ACHN (cell line): ENCODE measurements around the gene CTSA.

Source experiments
- DNase-seq: peaks from one replicate; pipeline ENCODE4 v3.0.0-alpha.2; 2015
- in situ Hi-C: cut with HindIII; loops from 2 replicates; pipeline ENCODE4 v1.10.0; 2017; ENCODE audit warnings: low sequenced_read_pairs, low pct_ligation_motif_present, low pct_unique_long_range_greater_than_20kb

Gene CTSA

DNA sequence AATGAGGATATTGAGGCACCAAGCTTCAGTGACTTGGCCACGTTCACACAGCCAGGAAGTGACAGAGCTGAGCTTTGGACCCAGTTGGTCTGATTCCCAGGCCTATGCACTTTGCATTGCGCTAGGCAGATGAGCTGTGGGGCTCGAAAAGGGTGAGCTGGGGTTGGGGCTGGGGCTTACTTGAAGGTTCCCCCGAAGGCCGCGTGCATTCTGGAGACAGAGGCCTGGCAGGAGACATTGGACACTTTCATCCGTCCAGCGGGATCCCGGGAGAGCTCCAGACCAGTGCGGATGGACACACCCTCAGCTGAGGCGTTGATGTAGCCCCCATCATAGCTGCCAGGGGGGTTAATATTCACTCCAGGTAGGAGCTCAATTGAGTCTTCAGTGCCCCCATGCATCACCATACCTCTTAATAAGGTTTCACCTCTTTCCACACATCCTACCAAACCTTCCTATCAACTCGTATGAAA is 18.2 kb downstream of the CTSA start:
- in situ Hi-C loops = no loop called here
- no peak for DNase-seq

DNA sequence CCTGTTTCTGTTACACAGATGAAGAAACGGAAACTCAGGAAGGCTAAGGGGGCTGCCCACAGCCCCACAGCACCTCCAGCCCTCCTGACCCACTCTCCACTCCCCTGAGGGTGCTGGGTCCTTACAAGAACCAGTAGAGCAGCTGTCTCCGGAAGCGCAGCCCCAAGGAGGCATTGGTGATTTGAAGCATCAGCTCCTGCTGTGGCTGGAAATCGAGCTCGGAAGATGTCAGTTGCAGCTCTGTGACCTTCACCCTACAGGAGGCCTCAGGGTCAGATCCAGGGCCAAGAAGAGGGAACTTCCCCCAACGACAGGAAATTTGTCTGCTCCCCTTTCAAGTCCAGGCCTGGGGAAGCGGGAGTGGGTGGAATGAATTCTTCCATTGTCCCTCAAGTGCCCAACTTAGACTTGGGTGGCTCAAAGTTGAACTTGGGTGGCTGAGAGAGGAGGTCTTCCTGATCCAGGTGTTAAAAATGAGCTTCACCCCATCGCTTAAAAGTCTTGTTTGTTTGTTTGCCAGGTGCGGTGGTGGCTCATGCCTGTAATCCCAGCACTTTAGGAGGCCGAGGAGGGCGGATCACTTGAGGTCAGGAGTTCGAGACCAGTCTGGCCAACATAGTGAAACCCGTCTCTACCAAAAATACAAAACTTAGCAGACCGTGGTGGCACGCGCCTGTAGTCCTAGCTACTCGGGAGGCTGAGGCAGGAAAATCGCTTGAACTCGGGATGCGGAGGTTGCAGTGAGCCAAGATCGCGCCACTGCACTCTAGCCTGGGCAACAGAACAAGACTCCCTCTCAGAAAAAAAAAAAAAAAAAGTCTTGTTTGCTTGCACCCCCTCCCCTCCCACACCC is 18.9 kb downstream of the CTSA start:
- in situ Hi-C loops = no loop called here

DNA sequence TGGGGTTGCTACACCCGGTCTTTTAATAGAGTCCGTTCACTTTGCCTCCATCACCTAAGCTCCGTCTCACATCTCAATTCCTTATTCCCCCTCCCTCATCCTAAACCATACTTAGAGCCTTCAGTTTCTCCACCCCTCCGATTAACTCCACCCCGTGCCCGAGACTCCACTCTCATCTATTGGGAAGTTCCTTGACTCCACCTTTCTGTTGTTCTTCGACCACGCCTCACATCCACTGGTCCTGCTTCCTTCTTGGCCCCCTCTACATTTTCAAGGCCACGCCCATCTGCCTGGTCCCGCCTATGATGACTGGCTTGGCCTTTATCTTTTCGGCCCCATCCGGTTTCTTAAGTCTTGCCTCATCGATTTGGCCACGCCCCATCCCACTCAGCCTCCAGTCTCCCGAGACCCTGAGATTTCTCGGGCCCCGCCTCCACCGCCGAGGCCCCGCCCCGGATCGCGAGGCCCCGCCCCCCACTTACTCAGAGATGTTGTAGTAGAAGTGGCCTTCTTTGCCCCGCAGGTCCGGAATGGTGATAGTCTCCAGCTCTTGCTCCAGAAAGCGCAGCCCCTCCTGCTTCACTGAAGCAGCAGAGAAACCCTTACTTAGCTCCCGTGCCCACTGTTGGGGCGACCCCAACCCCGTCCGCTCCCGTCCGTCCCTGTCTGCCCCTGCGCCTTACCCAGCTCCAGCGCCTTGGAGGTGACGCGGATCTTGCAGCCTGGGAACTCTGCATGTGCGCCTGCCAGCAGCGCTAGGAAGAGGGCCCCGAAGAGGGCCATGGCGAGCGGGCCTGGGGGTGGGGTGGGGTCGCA is 19.7 kb downstream of the CTSA start:
- in situ Hi-C loops = no loop called here
- DNase-seq = peak; percentile 99

More for the DNA sequence above, 18.9 kb downstream of the CTSA start:
- DNase-seq = no peak

DNA sequence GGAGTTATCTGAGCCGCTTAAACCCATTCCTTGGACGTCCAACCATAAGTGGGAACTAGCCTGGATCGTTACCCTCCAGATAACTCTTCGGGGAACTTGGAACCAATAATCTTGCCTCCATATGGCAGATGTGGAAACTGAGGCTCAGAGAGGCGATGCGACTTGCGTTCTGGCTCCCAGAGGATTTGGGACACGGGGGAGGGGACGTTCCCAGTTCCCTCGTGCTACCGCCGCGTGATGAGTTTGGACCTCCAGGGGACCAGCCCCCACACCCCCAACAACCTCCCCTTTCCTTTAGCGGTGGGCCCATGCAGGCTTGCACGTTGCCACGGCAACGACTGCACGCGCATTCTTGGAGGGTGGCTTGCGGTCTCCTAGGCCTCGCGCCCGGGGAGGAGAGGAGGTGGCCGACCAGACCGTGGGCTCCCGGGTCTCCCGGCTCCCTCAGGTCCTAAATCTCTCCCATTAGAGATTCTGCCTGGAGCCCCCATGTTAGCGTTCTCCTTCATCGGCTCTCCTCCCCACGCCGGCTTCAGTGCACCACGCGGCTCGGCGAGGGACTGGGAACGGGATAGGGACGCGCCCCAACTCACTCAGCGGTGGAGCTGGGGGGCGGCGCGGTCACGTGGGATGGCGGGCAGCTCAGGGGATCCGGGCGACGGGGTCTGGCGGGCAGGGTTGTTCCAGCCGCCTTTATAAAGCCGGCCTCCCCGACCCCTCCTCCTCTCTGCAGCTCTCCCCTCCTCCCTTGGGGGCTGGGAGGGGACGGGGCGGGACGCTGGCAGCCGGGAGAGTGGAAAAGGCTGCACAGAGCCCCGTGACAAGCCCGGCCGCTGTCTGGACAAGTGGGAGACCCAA is 20.6 kb downstream of the CTSA start, which contains the start of gene PLTP:
Gene PLTP, minus strand, starts transcription at position 670 of the 858 bp plus-strand sequence. CDS start 703 bp downstream, outside the sequence.
- DNase-seq = peak; percentile 68
- in situ Hi-C loops = no loop called here

DNA sequence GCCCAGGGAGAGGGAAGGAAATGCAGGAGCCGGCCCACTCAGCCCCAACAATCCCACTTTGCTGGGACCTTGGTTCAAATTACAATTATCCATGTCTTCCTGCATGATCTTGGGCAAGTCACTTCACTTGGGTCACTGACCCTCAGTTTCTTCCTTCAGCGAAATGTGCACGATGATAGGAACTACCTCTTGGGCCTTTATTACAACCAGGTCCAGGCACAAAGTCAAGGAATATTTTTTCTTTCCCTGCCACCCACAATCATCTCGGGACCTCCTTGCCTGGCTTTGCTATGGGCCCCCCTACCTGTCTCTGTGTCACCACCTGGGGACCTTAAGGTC is 21.2 kb downstream of the CTSA start:
- in situ Hi-C loops = no loop called here

DNA sequence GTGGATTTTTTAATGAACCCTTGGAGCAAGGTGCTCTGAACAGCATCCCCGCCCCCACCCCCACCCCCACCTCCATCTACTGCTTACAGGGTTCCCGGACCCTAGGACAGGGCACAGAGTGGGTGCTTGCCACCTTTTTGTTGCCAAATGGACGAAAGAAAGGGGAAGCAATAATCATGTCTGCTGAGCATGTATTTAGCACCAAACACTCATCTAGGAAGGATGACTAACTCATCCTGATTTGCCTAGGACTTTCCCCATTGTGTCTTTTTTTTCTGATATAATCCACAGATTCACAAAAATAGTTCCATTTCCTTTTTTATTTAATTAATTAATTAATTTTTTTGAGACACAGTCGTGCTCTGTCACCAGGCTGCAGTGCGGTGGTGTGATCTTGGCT is 22.0 kb downstream of the CTSA start:
- in situ Hi-C loops = no loop called here

More for the DNA sequence above, 21.2 kb downstream of the CTSA start:
- no peak for DNase-seq

DNA sequence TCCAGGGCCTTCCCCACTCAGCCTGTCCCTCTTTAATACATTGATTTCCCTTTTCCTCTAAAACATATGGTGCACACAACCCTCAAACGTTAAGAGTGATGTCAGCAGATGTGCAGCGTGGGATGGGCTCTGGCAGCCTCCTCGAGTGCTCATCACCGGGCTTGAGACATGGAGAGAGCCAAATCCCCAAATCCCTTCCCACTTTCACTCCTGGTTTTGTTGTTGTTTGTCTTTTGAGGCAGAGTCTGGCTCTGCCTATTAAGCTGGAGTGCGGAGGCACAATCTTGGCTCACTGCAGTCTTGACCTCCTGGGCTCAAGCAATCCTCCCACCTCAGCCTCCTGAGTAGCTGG is 26.6 kb downstream of the CTSA start:
- in situ Hi-C loops = no loop called here
- no peak for DNase-seq

More for the DNA sequence above, 22.0 kb downstream of the CTSA start:
- no peak for DNase-seq

DNA sequence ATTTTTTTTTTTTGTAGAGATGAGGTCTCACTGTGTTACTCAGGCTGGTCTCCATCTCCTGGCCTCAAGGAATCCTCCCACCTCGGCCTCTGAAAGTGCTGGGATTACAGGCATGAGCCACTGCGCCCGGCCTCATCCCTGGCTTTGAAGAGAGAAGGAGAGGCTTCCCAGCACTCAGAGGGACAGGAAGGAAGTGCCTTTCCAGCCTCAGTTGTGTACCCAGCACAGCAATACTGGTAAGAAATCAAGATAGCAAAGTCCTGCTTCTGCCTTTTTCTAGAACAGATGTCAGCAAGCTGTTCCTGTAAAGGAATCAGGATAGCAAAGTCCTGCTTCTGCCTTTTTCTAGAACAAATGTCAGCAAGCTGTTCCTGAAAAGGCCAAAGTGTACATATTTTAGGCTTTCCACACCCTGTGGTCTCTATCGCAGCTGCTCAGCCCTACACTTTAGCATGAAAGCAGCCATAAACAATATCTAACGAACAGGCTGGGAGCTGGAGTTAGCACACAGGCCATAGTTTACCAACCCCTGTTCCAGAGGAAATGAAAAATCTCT is 27.1 kb downstream of the CTSA start:
- DNase-seq = no peak
- in situ Hi-C loops = no loop called here

DNA sequence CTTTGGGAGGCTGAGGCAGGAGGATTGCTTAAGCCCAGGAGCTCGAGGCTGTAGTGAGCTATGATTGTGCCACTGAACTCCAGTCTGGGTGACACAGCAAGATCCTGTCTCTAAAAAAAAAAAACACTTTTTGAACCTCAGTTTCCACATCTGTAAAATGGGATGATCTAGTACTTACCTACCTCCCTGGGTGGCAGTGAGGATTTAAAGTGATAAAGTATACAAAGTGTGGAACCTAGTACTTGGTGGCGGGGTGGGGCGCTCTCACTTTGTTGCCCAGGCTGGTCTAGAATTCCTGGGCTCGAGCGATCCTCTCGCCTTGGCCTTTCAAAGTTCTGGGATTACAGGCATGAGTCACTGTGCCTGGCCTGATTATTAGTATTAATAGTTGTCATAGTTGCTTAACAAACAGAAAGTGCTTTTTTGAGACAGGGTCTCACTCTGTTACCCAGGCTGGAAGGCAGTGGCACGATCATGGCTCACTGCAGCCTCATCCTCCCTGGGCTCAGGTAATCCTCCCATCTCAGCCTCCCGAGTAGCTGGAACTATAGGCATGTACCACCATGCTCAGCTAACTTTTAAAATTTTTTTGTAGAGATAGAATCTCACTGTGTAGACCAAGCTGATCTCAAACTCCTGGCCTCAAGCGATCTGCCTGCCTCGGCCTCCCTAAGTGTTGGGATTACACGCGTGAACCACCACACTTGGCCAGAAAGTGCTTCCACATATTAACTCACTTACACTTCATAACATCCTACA is 27.8 kb downstream of the CTSA start:
- DNase-seq = no peak
- in situ Hi-C loops = no loop called here

DNA sequence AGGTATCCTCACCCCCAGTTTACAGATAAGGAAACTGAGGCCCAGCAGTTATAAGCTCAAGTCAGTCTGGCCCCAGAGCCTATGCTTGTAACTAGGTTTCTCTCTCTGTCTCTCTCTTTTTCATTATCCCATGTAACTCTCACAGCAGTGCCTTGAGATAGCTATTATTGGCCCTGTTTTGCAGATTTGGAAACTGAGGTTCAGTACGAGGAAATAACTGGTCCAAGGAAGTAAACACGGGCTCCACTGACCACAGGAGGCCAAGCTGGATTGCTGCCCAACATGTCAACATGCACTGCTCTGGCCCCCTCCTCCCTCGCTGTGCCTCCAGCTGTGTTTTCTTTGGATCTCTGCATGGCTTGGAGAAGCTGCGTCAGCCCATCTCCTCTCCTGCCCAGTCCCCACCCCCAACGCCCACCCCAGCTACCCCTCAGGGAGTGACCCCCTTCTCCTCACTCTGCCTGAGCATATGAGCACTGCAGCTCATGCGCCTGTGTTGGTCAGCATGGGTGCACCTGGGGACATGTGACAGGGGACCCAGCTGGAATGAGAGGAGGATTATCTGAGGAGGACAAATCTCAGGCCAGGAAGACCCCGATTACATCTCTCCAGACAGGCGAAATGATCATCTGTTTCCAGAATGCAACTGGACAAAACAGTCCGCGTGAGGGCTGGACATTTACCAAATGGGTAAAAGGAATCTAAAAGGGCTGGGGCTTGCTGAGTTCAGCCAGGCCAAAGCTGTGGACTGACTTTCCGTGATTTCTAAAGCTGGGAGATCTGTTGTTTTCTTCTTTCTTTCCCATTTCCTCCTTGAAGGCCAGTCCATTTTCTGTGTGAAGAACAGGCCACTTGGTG is 28.6 kb downstream of the CTSA start:
- no peak for DNase-seq
- in situ Hi-C loops = no loop called here

DNA sequence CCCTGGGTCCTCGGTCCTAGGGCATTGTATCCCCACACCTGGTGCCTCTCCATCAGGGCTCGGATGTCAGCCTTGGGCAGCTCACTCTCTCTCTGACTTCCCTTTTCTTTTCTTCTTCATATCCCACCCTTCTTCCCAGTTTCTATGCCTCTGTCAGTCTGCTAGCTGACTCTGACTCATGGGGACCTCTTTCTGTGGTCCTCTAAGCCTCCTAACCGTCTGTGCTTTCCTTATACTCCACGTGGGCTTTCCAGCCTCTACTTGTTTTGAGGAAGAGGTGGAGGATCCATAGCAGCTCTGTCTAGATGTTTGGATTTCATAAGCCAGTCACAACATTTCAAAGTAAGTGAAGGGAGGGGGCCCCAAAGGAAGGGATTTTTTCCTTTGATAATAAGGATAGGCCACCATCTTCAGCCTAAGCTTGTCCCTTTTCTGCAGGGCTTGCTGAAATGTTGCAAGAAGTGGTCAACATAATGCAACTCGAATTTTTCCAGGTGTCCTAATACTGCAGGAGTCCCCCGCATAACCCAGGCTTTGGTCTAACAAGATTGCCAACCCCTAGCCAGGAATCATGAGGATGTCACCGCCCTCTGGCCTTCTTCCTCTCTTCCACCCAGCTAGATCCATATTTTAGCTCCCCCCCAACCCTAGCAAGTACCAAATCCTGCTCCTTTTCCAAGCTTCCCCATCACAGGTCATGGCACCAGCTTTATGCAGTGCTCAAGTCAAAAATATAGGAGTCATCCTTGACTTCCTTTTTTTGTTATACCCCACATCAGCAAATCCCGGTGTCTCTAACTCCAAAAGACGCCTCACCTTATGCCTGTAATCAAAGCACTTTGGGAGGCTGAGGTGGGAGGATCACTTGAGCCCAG is 29.6 kb downstream of the CTSA start:
- in situ Hi-C loops = no loop called here
- DNase-seq = no peak

DNA sequence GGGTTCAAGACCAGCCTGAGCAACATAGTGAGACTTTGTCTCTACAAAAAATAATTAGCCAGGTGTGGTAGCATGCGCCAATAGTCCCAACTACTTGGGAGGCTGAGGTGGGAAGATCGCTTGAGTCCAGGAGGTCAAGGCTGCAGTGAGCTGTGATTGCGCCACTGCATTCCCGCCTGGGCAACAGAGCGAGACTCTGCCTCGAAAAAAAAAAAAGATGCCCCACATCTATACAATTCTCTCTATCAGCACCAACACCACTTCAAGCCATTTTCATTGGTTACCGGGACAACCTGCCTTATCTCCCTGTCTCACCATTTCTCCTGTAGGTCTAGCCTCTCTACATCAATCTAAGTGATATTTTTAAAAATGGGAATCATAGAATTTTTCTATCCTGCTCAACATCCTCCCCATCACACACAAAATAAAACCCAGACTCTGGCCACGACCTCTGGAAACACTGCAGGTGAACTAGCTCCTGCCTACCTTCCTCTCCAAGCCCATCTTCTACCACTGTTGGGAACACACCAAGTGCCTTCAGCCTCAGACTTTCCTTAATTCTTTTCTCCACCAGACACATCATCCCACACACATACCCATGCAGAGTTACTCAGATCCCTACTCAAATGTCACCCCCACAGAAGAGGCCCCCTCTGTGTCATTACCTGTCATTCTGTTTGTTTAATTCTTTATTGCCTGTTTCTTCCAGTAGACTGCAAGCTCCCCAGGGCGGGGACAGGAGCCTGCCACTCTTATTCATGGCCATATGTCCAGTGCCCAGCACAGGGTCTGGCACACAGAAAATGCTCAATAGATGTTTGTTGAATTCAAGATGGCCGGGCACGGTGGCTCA is 30.4 kb downstream of the CTSA start:
- in situ Hi-C loops = no loop called here
- no peak for DNase-seq

DNA sequence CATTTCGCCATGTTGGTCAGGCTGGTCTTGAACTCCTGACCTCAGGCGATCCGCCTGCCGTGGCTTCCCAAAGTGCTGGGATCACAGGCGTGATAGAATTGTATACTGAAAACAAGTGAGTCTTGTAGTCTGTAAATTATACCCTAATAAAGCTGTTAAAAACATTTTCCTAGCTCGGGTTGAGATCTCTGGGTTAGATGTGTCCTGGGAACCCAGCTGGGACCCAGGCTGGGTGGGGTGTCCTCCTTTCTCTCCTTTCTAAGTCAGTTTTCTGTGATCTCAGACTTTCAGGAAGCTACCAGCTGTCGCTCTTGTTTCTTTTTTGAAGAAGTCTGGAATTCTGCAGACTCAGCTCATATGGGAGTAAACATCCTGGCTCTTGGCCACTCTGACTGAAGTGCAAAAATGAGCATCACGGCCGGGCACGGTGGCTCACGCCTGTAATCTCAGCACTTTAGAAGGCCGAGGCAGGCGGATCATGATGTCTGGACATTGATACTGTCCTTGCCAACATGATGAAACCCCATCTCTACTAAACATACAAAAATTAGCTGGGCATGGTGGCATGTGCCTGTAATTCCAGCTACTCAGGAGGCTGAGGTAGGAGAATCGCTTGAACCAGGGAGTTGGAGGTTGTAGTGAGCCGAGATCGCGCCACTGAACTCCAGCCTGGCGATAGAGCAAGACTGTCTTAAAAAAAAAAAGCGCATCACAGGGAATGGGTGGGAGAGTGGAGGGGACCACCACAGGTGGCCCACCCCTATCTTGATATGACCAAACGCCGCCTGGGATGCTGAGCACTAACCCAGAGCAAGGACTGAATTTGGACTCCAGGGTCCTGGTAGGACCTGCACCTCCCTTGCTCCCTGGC is 33.5 kb downstream of the CTSA start:
- in situ Hi-C loops = no loop called here
- DNase-seq = no peak

DNA sequence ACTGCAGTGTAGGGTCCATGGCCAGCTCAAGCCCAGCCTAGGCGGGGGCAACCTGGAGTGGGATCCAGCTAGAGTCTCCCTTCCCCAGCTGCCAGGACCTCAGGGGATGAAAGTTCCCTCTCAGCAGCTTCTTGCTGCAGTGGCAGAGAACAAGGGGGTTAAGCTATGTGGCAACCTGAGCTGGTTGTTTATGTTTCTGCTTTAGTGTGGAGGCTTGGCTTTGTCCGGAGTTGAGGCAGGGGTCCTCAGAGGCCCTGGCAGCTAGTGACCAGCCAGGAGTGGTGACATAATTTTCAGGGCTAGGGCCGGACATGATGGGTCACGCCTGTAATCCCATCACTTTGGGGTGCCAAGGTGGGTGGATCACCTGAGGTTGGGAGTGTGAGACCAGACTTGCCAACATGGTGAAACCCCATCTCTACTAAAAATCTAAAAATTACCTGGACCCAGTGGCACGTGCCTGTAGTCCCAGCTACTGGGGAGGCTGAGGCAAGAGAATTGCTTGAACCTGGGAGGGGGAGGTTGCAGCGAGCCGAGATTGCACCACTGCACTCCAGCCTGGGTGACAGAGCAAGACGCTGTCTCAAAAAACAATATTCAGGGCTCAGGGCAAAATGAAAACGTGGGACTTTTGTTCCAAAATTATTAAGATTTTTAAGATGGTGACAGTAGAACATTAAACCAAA is 34.8 kb downstream of the CTSA start:
- DNase-seq = no peak
- in situ Hi-C loops = no loop called here
